ENCODE measurements around the gene GDI1.

DNA sequence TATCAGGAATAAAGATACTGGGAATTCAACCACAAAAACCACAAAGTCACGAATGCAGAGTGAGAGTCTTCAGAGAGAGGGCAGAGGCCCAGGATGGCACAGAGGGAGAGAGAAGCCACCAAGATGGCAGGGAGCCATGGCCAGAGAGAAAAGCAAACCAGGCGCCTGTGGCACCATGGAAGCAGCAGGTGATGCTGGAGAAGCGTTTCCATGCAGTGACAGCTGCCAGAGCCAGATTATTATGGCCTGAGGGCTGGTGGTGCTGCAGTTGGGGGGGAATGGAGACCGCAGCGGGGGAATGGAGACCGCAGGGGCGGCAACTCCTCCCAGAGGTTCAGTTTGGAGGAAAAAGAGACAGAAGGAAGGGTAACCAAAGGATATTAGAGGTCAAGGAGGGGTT, 19.8 kb upstream of the GDI1 start:
- TF ChIP-seq EZH2 (IDR thresholded peaks at IDR 0.05) (no peak), FOXP2 (optimal IDR thresholded peaks at IDR 0.05; ENCODE audit: control extremely low read depth, extremely low read length, insufficient read depth) (no peak)

All from SK-N-MC (cell line).